HG02678 (cell line): ENCODE measurements around the gene SPACA7.

Source experiments
- ATAC-seq: cut with Tn5 transposase; IDR thresholded peaks from one replicate; pipeline ENCODE4 v1.9.1; 2021; ENCODE audit warnings: mild to moderate bottlenecking, moderate library complexity; ENCODE audit not compliant: unreplicated experiment

Gene SPACA7

DNA sequence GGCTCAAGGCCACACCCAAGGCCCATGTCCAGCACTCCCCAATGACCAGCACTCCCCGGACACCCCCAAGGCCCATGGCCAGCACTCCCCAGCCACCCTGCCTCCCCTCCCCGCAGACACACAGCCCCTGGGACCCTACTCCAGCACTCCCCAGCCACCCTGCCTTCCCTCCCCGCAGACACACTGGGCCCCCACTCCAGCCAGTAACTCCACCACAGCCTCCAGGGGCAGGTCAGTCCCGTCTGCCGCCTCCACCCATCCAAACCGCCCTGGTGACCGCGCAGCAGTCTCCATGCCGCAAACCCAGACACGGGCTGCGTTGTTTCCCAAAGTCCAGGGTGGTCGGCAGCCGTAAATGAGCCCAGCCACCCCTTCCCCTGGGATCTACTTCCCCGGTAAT, 70.7 kb downstream of the SPACA7 start:
- ATAC-seq = no peak

DNA sequence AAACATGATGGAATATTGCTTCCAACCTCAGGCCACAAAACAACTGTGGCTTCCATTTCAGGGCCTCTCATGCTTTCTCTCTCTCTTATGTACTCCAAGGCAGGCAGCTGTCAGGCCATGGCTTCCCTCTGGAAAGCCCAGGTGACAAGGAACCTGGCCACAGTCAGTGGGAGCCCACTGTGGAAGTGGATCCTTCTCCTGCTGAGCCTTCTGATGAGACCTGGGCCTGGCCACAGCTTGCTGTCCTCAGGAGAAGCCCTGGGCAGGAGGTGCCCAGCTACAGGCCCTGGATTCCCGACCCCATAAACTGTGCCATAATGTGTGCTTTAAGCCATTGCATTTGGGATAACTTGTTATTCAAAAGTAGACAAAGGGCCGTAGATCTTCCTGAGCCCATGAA, 71.2 kb downstream of the SPACA7 start:
- ATAC-seq = no peak

DNA sequence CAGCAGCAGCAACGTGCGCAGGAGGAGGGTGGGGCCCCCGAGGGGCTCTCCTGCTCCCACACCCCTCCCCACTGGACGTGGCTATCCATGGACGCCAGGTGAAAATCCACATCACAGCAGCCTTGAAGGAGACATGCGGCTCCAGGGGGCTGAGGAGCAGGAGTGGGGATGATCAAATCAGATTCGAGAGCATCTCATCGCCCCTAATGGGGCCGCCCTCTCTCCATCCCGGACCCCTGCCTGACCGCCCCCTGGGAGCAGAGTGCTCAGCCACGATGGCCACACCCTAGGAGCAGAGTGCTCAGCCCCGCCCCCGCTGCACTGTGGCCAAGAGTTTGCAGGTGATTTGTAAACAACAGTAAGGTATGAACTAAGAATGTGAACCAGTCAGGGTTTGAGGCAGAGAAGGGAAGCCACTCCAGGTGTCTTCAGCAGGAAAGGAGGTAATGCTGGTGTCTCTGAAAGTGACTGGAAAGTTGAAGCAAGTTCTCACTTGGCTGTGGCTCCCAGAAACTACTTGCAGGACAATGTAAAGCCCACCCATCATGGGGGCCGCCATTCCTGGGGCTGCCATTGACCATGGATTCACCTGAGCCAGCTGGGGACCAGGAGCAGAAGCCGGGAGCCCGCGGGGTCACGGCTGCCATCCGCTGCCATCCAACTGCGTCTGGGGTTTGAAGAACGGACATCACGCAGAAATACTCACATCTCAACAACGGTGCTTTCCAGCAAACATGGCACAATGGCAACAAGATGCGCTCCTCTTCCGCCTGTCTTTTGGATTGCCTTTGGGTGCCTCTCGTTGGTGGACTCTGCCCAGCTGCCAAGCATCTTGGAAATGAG, 71.8 kb downstream of the SPACA7 start:
- ATAC-seq = no peak

DNA sequence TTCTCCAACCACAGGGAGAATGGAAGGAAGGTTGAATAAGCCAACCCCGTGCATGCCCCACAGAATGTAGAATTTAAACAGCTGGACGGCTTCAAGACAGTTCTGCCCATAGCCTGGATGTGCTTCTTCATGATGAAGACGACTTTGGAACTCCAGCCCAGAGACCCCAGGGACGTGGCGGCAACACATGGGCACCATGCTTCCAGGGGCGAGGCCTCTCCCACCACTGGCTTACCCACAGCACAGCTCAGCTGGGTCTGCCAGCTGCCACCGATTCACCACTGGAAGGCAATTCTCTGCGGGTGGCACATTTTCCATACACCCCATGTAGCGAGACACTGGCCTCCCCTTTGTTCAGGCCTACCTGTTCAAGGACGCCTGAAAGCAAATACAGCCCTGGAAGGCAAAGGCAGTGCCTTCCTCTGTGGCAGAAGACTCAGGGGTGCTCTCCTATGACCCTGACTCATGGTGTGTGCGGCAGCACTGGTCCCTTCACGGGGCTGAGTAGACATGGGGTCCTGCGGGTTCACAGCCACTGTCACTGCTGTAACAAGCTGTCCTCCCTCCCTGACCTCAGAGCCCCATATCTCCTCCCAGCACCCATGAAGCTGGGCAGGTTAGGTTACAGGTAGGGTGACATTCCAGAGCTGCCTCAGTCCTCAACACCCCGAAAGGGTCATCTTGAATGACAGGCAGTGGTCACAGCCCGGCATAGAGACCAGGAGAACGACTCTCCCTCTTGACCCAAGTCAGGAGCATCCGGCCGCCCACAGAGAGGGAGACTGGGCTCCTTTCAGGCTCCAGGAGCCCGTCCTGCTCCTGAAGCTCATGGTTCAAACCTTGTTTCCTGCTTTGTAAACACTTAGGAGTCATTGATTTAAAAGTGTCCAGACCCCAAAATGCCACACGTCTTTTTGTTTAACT, 72.7 kb downstream of the SPACA7 start:
- no peak for ATAC-seq

DNA sequence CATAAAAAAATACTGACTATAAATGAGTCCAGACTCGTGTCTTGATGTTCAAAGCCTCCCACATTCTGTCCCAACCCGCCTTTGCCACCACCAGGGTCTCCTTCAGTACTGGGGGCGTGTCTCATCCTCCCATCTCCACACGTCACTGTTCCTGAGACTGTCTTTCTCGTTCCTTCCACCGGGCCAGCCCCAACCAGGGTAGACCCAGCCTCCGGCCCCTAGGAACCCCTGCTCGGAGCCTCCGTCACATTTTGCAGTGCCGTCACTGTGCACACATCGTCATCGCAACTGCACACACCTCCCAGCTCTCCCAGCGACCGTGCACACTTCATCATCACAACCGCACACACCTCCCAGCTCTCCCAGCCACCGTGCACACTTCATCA, 73.4 kb downstream of the SPACA7 start:
- ATAC-seq = no peak

DNA sequence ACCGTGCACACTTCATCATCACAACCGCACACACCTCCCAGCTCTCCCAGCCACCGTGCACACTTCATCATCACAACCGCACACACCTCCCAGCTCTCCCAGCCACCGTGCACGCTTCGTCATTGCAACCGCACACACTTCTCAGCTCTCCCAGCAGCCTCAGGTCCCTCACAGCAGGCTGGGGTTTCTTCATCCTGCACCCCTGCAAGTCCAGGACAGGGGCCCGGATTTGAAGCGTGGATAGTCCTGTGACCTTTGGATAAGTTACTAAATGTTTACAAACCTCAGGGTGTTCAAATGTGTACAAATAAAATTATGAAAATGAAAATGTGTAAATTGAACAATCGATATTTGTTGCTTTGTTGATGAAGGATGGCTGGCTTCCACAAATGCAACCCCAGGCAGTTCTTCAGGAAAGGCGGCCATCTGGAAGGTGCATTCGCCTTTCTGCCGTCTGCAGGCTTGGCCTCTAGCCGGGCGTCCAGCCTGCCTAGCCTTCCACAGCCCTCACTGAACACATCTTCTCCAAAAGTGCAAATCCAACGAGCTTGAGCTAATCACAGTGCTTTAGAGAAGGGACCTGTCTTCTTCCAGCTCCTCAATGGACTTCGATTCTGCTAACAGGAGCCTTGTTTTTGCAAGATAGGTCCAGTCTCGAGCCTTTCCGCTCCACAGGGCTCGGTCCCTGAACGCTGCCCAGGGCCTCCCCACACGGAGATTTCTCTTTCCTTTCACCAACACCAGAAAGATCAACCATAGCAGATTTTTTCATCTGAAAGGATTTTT, 74.2 kb downstream of the SPACA7 start:
- ATAC-seq = no peak

DNA sequence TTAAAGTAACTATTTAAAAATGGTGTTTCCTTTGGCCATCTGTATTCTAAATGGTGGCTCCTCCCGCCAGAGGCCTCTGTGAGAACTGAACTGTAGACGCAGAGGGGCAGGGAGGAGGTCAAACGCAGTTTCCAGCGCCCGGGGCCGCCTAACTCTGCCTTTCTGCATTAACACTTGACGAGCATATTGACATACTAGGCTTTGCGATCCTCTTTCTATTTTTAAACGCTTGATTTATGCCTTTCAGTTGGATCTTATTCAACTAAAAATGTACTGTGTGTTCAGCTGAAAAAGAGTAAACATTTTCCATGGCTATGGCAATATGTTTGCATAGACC, 74.7 kb downstream of the SPACA7 start:
- ATAC-seq = no peak

DNA sequence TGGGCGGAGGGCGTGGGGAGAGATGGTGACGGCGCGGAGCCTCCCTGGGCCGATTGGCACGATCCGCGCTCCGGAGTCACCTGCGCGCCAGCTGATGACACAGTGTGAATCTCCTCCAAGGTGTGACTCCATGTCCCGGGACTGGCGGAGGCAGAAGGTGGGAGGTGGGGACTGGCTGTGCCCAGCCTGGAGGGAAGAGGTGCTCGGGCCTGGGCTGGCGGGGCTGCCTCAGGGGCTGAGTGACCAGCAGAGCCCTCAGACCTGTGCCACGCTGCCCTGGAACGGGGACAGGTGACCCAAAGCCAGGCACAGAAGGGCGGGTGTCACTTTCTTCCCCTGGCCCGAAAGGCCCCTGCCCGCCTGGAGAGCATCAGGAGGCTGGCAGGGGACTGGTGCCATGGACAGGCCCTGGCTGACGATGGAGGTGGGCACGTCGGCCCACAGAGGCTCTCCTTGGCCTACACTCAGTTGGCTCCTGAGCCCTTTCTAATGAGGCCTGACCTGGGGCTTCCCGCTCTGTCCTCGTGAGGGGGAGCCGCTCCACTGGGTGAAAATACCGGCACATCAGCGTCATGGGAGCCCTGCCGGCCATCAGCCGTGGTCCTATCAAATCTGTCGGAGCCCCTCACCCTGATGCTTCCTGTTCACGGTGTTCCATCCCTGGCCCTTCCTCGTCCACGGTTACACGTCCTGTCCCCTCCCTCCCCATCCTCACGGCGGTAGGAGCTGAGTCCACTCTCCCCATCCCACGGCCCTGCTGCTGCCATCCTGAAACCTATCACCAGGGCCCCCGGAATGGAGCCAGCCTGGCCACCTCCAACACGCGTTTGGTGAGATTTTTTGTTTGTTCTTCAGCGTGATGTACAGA, 75.6 kb downstream of the SPACA7 start:
- no peak for ATAC-seq

DNA sequence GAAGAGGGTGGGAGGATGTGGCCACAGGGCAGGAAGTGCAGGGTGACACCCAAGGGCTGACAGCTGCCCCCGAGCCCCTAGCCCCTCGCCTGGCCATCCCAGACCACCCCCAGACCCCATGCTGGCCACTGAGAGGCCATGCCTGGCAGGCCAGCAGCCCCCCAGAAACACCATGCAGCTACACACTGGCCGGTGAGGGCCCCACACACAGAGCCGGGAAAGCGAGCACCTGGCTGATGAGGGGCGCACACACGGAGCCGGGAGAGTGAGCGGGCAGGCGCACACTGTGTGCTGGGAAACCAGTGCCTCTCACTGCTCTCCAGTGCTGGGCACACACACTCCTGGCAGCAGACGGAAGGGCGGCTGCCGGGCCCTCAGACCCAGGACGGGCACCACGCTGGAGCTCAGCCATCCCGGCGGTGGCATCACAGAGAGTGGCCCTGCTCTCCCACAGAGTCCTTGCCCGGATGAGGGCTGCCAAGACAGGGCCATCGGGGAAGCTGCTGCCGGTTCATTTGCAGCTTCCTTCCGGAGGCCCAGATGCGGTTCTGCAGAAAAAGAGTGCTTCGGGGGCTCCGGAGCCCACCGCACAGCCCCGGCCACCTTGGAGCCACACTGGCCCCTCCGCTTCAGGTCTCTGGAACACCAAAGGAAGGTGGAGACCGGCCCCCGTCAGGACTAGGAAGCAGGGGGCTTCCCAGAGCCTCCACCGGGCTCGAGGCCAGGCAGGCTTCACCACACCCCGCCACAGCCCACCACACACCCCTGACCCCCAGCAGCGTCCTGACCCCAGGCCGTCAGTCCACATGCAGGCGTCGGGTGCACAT, 76.4 kb downstream of the SPACA7 start:
- ATAC-seq = no peak

DNA sequence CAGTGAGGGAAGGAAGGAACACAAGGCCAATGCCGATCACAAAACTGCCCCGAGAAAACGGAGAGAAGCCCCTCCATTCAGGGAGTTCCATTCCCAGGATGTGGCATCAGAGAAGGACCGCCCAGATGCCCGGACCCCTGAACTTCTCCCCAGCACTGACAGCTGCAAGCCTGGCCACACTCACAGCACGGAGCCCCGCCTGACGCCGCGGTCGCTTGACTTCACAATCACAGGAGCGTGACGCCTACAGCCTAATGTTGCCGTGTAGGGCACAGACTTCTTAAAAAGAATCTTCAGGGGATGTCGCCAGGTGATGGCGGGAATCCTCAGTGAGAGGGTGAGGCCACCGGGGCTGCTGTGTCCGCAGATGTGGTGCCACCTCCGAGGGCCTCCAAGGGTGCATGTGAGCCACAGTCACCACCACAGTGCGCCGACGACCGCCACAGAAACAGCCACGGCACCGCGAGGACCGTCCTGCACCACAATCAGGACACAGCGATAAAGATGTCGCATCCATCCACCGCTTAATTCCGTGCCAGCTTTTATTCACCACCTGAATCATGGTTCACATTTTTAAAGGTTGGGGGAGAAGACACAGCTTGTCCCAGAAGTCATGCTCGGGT, 77.2 kb downstream of the SPACA7 start:
- no peak for ATAC-seq

DNA sequence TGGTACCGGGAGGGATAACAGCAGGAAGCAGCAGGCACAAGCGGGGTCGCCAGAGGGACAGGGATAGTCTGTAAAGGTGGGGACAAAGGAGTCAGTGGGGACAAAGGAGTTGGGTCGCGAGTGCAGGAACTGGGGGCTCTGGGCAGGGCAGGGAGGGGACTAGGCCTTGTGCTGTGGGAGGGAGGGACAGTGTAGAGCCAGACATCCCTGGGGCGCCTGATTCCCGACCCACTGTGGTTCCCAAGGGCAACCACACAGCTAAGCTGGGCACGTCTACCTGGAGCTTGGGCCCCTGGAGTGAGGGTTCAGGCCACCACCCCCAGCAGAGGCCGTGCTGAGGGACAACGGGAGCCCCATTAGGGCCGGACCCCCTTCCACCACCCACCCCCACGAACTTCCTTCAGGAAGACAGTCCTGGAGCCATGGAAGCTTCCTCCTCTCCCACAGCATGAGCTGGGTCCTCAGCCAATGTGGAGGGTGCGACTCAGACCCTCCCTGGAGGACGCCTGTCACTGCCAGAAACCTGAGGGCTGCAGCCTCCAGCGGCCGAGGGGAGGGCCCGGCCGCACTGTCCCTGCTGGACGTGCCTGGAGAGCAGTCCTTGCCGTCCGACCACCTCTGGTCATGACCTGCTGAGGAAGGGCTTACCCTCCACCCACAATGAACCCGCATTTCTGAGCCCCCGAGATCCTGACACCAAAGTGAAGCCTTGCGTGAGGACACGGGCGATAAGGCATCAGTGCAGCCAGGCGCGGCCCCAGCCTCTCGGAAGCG, 77.9 kb downstream of the SPACA7 start:
- ATAC-seq = no peak

DNA sequence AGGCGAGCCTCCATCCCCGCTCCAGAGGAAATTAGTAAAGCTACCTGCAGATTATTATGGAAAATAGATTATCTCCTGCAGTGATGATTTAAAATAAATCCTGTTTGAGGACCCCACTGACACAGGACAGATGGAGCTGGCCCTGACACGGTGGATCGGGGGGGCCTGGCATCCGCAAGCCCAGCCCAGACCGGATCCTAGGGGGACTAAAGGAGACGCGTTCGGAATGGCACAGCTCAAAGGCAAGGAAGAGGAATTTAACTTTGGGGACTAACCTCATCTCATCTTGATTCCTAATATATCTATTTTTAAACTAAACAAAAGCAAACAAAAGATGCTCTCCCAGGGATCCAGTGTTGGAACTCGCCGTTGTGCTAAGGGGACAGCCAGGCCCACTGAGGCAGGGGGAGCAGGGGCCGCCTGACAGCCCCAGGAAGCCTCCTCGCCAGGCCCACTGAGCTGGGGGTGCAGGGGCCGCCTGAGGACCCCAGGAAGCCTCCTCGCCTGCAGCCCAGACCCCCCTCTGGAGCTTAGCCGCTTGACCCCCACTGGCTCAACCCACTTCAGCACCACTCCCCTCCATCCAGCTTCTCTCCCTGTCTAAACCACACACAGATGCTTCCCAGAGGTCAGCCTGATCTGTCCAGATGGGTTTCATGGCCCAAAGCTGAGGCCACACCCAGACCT, 78.6 kb downstream of the SPACA7 start:
- no peak for ATAC-seq

DNA sequence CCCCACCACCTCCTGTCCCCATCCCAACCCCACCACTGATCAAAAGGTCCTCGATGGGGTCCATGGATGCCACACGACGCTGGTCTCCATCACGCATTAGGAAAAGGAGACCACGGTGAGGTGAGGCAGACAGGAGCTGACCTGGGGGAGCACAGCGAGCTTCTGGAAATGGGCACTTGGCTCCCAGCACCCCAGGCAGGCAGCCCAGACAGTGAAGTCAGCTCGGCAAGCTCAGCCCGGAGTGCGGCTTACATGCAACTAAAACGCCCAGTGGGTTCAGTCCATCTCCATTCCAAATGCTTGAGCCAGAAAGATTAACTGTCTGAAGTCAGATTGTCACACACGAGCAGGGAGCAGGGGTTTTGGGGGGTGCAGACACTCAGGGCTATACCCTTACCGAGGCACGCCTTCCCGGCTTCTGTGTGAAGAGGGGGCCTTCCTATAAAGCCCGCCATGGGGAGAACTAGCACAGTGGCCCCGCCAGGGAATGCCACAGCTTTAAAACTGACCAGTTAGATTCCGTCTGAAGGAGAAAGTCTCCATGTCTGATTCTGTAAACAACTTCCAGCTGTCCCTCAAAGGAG, 79.4 kb downstream of the SPACA7 start:
- ATAC-seq = no peak

DNA sequence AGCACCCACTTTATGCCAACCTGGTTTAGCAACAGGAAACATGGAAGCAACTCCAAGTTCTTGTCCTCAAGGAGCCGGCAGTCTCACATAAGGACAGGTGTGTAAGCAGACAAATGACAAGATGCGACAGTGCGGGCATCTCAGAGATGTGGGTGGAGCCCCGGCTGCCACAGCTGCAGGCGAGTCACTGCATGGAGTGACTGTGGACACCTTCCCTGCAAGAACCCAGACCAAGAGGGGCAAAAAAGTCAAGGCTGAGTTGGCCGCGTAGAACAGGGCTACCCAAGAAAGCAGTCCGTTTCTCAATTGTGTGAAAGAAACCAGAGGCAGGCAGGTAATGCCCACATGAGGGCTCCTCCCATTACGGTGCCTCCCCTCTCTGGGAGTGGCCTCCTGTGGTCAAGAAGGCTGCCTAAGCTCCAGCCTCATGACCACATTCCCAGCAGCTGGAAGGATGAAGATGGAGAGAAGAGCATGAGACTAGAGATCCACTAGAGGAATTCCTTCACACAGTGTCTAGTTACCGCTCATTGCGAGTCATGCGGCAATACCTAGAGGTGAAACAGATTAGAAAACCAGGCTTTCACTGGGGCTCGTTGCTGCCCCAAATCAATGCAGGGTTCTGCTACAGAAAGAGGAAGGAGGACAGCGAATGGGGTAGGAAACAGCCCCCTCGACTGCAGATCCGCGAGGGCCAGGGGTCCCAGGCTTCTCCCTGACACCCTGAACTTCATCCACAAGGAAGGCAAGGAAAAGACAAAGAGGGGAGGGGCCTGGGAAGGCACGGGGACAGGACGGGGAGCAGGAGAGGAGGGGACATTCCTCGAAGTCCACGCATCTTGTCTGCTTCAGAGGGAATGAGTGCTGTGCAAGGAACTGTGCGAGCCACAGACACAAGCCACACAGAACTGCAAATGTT, 80.2 kb downstream of the SPACA7 start:
- ATAC-seq = no peak

DNA sequence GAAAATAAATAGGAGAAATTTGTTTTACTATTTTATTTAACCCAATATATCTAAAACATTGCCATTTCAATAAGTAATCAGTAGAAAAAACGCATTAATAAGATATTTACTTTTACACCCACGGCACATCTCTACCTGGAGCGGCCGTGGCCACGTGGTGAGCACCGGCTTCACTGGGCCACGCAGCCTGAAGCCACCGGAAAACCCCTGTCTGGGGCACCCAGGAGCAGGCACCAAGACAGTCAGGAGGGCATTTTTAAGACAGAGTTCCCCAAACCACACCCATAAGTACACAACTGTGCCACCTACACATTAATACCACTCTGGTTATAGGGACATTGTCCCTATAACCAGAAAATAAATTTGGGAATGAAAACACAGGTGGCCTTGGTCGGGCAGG, 80.9 kb downstream of the SPACA7 start:
- ATAC-seq = no peak

DNA sequence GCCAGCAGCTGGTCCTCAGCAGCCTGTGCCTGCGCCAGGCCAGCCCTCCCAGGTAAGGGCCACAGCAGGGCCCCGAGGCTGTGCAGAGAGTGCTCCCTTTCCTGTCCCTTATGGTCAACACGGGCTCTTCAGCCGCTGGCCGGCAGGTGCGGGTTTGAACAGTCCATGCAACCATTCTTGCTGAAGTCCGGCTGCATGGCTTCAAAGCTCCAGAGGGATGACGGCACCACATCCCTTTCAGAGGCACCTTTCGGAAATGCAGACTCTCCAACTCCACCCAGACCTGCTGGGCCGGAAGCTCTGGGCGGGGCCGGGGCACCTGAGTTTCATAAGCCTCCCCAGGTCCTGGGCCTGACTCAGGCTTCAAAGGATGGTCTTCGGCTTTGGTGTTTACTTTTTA, 81.3 kb downstream of the SPACA7 start:
- ATAC-seq = no peak
